Astrocyte (in vitro differentiated cells and primary cell): Measurements from ENCODE around the gene KIF1B.

ENCODE experiments used
- CTCF ChIP-seq: IDR thresholded peaks from 2 replicates; pipeline ENCODE4 v1.5.1; 2011; ENCODE audit warnings: low read depth, mild to moderate bottlenecking, inconsistent platforms, low read length, moderate library complexity; ENCODE audit not compliant: insufficient read depth
- EZH2 ChIP-seq: IDR thresholded peaks from 2 replicates; pipeline ENCODE4 v1.6.1; 2012; ENCODE audit warnings: mild to moderate bottlenecking, low read length, inconsistent platforms; ENCODE audit not compliant: insufficient read depth

- no peak for TF ChIP-seq CTCF
- TF ChIP-seq EZH2, result no peak
Measured at GRCh38 chr1:10419351-10419750, 209.0 kb downstream of the KIF1B start.
